Natural killer cell (primary cell): ENCODE data around the gene RACK1. TPM values are rescaled to one million over a fixed set of nuclear protein-coding genes. Genes with fewer than 3 reads are reported as not detected.
"Not testable (repeated sequence)": the region's sequence is repeated elsewhere in the genome, so short reads cannot be mapped to it uniquely, and the experiment has no call there.

Source experiments
- ATAC-seq, 3 donors: fragments of 150-1000 bp in 2 of 3; fragments of 200-7000 bp in 1 of 3; cut with Tn5 transposase; 1 replicate in 1 of 3; 2 replicates in 2 of 3; pipeline ENCODE4 v1.10.0; 2021; ENCODE audit warnings: mild to moderate bottlenecking in 2 of 3, moderate library complexity in 2 of 3
- DNase-seq, 2 donors: peaks; one replicate each; pipeline versions ENCODE4 v3.0.0 to v3.0.0-alpha.2; 2013 to 2021; ENCODE audit warnings: mixed read lengths in 1 of 2
- H3K27ac ChIP-seq: one replicate; pipeline ENCODE4 v1.5.1; 2013; ENCODE audit warnings: mild to moderate bottlenecking, low read length
- H3K27me3 ChIP-seq: one replicate; pipeline ENCODE4 v1.6.1; 2013; ENCODE audit warnings: low read length; ENCODE audit not compliant: control insufficient read depth, insufficient read depth
- H3K36me3 ChIP-seq: one replicate; pipeline ENCODE4 v1.6.1; 2013; ENCODE audit warnings: low read length; ENCODE audit not compliant: control insufficient read depth, insufficient read depth
- H3K4me1 ChIP-seq: one replicate; pipeline ENCODE4 v1.6.1; 2013; ENCODE audit warnings: low read length; ENCODE audit not compliant: control insufficient read depth, insufficient read depth
- H3K4me3 ChIP-seq: one replicate; pipeline ENCODE4 v1.5.1; 2013; ENCODE audit warnings: low read length
- H3K9me3 ChIP-seq: one replicate; pipeline ENCODE4 v1.6.1; 2013; ENCODE audit warnings: low read length; ENCODE audit not compliant: control insufficient read depth, insufficient read depth
- H3K27ac Mint-ChIP-seq, 2 donors: one replicate each; pipeline ENCODE4 v1.8.0; 2022; ENCODE audit warnings: mild to moderate bottlenecking in 2 of 2, mixed read lengths in 2 of 2, moderate library complexity in 1 of 2
- H3K27me3 Mint-ChIP-seq, 2 donors: one replicate each; pipeline ENCODE4 v1.8.0; 2022; ENCODE audit warnings: low read depth in 2 of 2, mixed read lengths in 2 of 2
- H3K36me3 Mint-ChIP-seq: one replicate; pipeline ENCODE4 v1.8.0; 2022; ENCODE audit warnings: mixed read lengths
- H3K4me1 Mint-ChIP-seq, 2 donors: one replicate each; pipeline ENCODE4 v1.8.0; 2022; ENCODE audit warnings: mixed read lengths in 2 of 2
- H3K4me3 Mint-ChIP-seq: one replicate; pipeline ENCODE4 v1.8.0; 2022; ENCODE audit warnings: mild to moderate bottlenecking, moderate library complexity, mixed read lengths
- H3K9me3 Mint-ChIP-seq, 2 donors: one replicate each; pipeline ENCODE4 v1.8.0; 2022; ENCODE audit warnings: mixed read lengths in 2 of 2
- CTCF ChIP-seq: fragments of 200-600 bp; IDR thresholded peaks from one replicate; pipeline ENCODE4 v1.8.0; 2022; ENCODE audit warnings: antibody characterized with exemption
- WGBS: methylation state at CpG from one replicate; pipeline ENCODE4 v1.1.7; 2013; ENCODE audit warnings: missing lambda C conversion rate; ENCODE audit not compliant: insufficient coverage; 5-methylcytosine and 5-hydroxymethylcytosine counted together
- intact Hi-C: fragments of 100-400 bp; cut with micrococcal nuclease; formaldehyde crosslinking; loops from one replicate; pipeline ENCODE4 v1.14.2; 2022
- total RNA-seq, 4 donors: library from RNA; stranded (reverse); fragments of 120-200 nt in 1 of 4; gene quantifications; one replicate each; pipeline versions ENCODE4 v1.2.3 to v1.2.4, GENCODE V29; 2013 to 2022

RACK1 gene
- 1,000 to 10,000 TPM; 1,089 to 1,233 (median 1,138) TPM for total RNA-seq
- total RNA-seq (2013) = 3,007 TPM

GRCh38 chr5:181243564-181244343 lies at the start of gene RACK1:
Gene RACK1, minus strand, starts transcription at chr5:181243906. Its CDS starts 106 bp downstream, at chr5:181243800.
- H3K27ac ChIP-seq = peak within 1 kb of the TSS; percentile 65
- H3K4me3 ChIP-seq = peak within 1 kb of the TSS; percentile 66
- no peaks in the 10 kb centered on the region for H3K9me3 ChIP-seq
- Mint-ChIP-seq H3K4me1 (peaks cover 62 to 81% of the 10 kb centered on the region in 2 donors), H3K27ac (peak within 1 kb of the TSS; percentile 98 to 99), H3K4me3 (peak within 1 kb of the TSS; percentile 98), H3K36me3 (peaks cover 8% of the 10 kb centered on the region), H3K27me3 (no peaks in the 10 kb centered on the region), H3K9me3 (no peaks in the 10 kb centered on the region)
- ATAC-seq = peak; percentile 74 to 83 (median 76)
- H3K36me3 ChIP-seq = peaks cover 32% of the 10 kb centered on the region
- no peaks in the 10 kb centered on the region for H3K27me3 ChIP-seq
- TF ChIP-seq CTCF = no peak
- peak; percentile 83 to 94 for DNase-seq
- WGBS = under 1% methylated on average over 50 of the region's 50 CpGs
- H3K4me1 ChIP-seq = peaks cover 61% of the 10 kb centered on the region
- intact Hi-C loops = loop anchor here (1.0 kb wide), 2 partner anchors 18 to 20 kb away; partner anchors contain the start of genes TRIM41 and TRIM52

DNA sequence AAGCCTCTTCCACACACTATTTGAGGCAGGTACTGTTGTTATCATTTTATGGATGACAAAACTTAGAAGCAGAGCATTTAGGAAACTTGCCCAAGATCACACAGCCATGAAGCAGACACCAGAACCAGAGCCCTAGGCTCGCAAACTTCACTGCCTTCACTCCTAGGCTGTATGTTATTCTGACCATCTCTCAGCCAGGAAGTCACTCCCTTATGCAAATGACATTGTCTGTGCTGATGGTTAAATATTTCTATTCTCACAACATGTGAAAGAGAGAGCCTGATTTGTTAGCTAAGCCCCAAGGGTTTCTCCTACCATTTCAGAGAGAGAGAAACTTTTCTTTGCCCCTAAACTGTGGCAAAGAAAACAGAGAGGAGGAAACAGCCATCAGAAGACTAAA lies 43.6 kb upstream of the RACK1 start:
- H3K36me3 ChIP-seq, H3K4me1 ChIP-seq, H3K4me3 ChIP-seq, H3K4me3 Mint-ChIP-seq, H3K27me3 Mint-ChIP-seq, H3K9me3 Mint-ChIP-seq, DNase-seq, H3K36me3 Mint-ChIP-seq, H3K27ac ChIP-seq, H3K27me3 ChIP-seq, H3K27ac Mint-ChIP-seq, intact Hi-C loops, H3K9me3 ChIP-seq, ATAC-seq, H3K4me1 Mint-ChIP-seq: not testable (repeated sequence)
- 60% methylated on average over 1 of the region's 1 CpG for WGBS

DNA sequence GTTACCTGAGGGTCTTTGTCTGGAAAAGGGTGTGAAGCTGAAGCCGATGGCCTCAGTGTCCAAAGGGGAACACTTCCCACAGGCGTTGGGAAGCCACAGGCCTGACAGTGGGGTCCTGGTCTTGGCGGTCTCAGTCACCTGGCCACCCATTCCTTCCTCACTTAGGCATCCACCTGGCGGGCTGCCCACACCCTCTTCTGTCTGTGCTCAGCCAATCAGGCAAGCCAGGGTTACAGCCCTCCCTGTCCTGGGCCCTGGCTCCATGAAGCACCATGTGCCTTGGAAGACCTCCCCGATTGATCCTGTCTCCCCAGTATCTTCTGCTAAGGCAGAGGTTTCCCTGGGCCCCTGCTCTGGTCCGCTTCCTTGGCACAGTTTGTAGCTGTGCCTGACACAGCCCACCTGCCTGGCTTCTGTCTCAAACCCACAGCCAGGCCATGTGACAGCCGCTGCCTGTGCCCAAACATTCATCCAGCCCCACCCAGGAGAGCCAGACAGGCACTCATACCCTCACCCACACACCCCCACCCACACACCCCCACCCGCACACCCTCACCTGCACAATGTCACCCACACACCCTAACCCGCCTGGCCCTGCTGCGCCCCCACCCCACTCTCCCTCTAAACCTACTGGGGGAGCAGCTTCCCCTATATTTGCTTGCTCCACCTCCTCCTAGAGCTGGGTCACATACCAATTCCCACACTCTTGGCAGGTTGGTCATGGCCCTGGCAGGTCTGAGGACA lies 42.4 kb upstream of the RACK1 start:
- H3K27ac Mint-ChIP-seq, H3K27me3 Mint-ChIP-seq, H3K27me3 ChIP-seq, DNase-seq, H3K4me1 Mint-ChIP-seq, ATAC-seq, H3K4me3 ChIP-seq, H3K9me3 Mint-ChIP-seq, H3K4me3 Mint-ChIP-seq, H3K9me3 ChIP-seq, H3K27ac ChIP-seq, intact Hi-C loops, H3K4me1 ChIP-seq, H3K36me3 ChIP-seq, H3K36me3 Mint-ChIP-seq: not testable (repeated sequence)
- WGBS = 92% methylated on average over 10 of the region's 10 CpGs

- H3K4me1 Mint-ChIP-seq, H3K27ac Mint-ChIP-seq, H3K27me3 ChIP-seq, H3K9me3 Mint-ChIP-seq, H3K9me3 ChIP-seq, intact Hi-C loops, H3K4me3 Mint-ChIP-seq, H3K36me3 Mint-ChIP-seq, H3K27me3 Mint-ChIP-seq, H3K27ac ChIP-seq, DNase-seq, H3K4me1 ChIP-seq, ATAC-seq, H3K36me3 ChIP-seq, H3K4me3 ChIP-seq: not testable (repeated sequence)
- WGBS = 63% methylated on average over 3 of the region's 6 CpGs
Observed at GRCh38 chr5:181283841-181284755, 40.4 kb upstream of the RACK1 start.
